DMS153 (cell line): ENCODE results near the gene MRPL10.
A peak's percentile ranks its signal among the peaks of the same experiment; 100 is the strongest.

ENCODE experiments used
- DNase-seq: peaks from one replicate; lab custom pipeline; 2025; lab: John Stamatoyannopoulos, UW

The MRPL10 gene

GRCh38 chr17:47839071-47839470 lies 7.7 kb upstream of the MRPL10 start:
- no peak for DNase-seq

GRCh38 chr17:47838636-47839035 lies 7.3 kb upstream of the MRPL10 start:
- DNase-seq = no peak

- DNase-seq = no peak
These were observed 6.2 kb upstream of the MRPL10 start for GRCh38 chr17:47837401-47838039.

GRCh38 chr17:47836601-47837000 lies 5.3 kb upstream of the MRPL10 start:
- DNase-seq = no peak

GRCh38 chr17:47834756-47835155 lies 3.4 kb upstream of the MRPL10 start:
- DNase-seq = no peak

GRCh38 chr17:47831934-47832327 lies 590 bp upstream of the MRPL10 start:
- no peak for DNase-seq

GRCh38 chr17:47830396-47831002 lies 842 bp downstream of the MRPL10 start:
- no peak for DNase-seq

- DNase-seq = no peak
These were observed 1.5 kb downstream of the MRPL10 start for GRCh38 chr17:47829870-47830269.

GRCh38 chr17:47823519-47823918 lies 7.8 kb downstream of the MRPL10 start:
- DNase-seq = no peak

- DNase-seq = no peak
These were observed 8.6 kb downstream of the MRPL10 start for GRCh38 chr17:47822785-47823184.

- DNase-seq = peak; percentile 78
These were observed 9.6 kb downstream of the MRPL10 start, which contains the start of gene OSBPL7 for GRCh38 chr17:47821424-47822391. Gene OSBPL7, minus strand, starts transcription at chr17:47821794. Its CDS starts 1,516 bp downstream, at chr17:47820278.

- no peak for DNase-seq
These were observed 10.3 kb downstream of the MRPL10 start for GRCh38 chr17:47821031-47821423.

GRCh38 chr17:47820033-47820789 lies 11.1 kb downstream of the MRPL10 start:
- DNase-seq = no peak

GRCh38 chr17:47819475-47819874 lies 11.9 kb downstream of the MRPL10 start:
- no peak for DNase-seq

- DNase-seq = no peak
These were observed 13.2 kb downstream of the MRPL10 start for GRCh38 chr17:47818002-47818695.

GRCh38 chr17:47816947-47817346 lies 14.4 kb downstream of the MRPL10 start:
- no peak for DNase-seq

GRCh38 chr17:47816111-47816735 lies 15.1 kb downstream of the MRPL10 start:
- no peak for DNase-seq

GRCh38 chr17:47815106-47815918 lies 16.0 kb downstream of the MRPL10 start:
- no peak for DNase-seq

GRCh38 chr17:47813512-47814031 lies 17.8 kb downstream of the MRPL10 start:
- DNase-seq = no peak

GRCh38 chr17:47813077-47813476 lies 18.3 kb downstream of the MRPL10 start:
- DNase-seq = no peak
